HFFc6 (cell line): ENCODE data around the gene AGER. TPM values are rescaled to one million over a fixed set of nuclear protein-coding genes. Genes with fewer than 3 reads are reported as not detected.
"Not testable (repeated sequence)": the region's sequence is repeated elsewhere in the genome, so short reads cannot be mapped to it uniquely, and the experiment has no call there.

Source experiments
- DNase-seq: peaks from one replicate; pipeline ENCODE4 v3.0.0-alpha.2; 2018
- H3K27ac Mint-ChIP-seq: 2 replicates; pipeline ENCODE4 v1.8.0; 2020; ENCODE audit warnings: mild to moderate bottlenecking, mixed read lengths
- H3K27me3 Mint-ChIP-seq: 2 replicates; pipeline ENCODE4 v1.8.0; 2021; ENCODE audit warnings: mild to moderate bottlenecking, moderate library complexity, mixed read lengths; ENCODE audit not compliant: insufficient read depth
- H3K36me3 Mint-ChIP-seq: 2 replicates; pipeline ENCODE4 v1.8.0; 2021; ENCODE audit warnings: low read depth, mixed read lengths
- H3K4me1 Mint-ChIP-seq: 2 replicates; pipeline ENCODE4 v1.8.0; 2020; ENCODE audit warnings: low read depth, mixed read lengths
- H3K4me3 Mint-ChIP-seq: 2 replicates; pipeline ENCODE4 v1.8.0; 2020; ENCODE audit warnings: mild to moderate bottlenecking, moderate library complexity, mixed read lengths
- H3K9me3 Mint-ChIP-seq: 2 replicates; pipeline ENCODE4 v1.8.0; 2020; ENCODE audit warnings: mild to moderate bottlenecking, mixed read lengths
- total RNA-seq, 6 experiments: library from RNA; stranded (reverse); fragmentation: NEBNext Ultra II Directional; extraction: Animal tissue kit (Norgen Biotek cat#: 25700); gene quantifications; 2 replicates in 1 of 6; 3 replicates in 5 of 6; pipeline ENCODE4 v1.2.3, GENCODE V29; 2021
- TF ChIP-seq, protein P1 (sequence below): fragments of 200-600 bp; sonication (generic); IDR thresholded peaks from 2 replicates; pipeline ENCODE4 v1.5.0; 2021; ENCODE audit warnings: antibody characterized with exemption, mild to moderate bottlenecking

Gene AGER
- total RNA-seq, 6 experiments from 2014 or later, result 6.2 to 7.6 (median 6.5) TPM

DNA sequence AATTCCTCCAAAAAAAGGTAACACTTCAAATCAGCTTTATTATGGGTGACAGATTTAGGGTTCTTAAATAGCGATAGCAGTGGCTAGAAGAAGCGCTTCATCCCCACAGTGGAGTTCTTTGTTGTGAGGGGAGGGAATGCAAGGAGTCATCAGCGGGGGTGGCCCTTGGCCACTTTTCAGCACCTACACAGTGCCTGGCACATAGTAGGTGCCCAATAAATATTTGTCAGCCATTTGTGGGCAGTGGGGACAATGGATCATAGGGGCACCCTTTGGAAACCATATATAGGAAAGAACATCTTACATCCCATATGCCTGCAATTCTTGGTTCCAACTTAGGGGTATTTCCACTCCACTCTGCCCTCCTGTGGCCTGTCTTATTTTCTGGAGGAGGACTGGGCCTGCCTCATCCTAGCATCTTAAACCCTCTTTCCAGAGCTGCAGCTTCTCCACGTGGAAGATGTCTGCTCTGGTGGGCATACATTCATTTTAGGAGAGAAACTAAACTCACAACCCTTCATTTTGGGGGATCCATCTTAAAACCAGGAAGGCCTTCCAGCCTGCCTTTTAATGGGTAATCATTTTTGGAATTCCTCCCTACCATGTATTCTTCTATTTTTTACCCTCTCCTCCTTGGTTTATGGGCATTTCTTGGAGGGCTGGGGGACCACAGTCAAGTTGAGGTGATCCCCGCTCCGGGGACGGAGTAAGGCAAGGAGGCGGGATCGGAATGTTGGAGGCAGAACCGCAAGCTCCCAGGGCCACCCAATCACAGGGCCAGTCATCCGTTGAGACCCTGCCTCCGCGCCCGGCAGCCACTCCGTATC, 11.0 kb upstream of the AGER start:
- peak; percentile 68 for DNase-seq
- no peaks in the 10 kb centered on the region; the same call in 1 of the 2 replicates for H3K27me3 Mint-ChIP-seq
- TF ChIP-seq, protein P1, sequence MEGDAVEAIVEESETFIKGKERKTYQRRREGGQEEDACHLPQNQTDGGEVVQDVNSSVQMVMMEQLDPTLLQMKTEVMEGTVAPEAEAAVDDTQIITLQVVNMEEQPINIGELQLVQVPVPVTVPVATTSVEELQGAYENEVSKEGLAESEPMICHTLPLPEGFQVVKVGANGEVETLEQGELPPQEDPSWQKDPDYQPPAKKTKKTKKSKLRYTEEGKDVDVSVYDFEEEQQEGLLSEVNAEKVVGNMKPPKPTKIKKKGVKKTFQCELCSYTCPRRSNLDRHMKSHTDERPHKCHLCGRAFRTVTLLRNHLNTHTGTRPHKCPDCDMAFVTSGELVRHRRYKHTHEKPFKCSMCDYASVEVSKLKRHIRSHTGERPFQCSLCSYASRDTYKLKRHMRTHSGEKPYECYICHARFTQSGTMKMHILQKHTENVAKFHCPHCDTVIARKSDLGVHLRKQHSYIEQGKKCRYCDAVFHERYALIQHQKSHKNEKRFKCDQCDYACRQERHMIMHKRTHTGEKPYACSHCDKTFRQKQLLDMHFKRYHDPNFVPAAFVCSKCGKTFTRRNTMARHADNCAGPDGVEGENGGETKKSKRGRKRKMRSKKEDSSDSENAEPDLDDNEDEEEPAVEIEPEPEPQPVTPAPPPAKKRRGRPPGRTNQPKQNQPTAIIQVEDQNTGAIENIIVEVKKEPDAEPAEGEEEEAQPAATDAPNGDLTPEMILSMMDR, result peak; percentile 72
- peaks cover 42% of the 10 kb centered on the region for H3K4me1 Mint-ChIP-seq
- no peaks in the 10 kb centered on the region for H3K36me3 Mint-ChIP-seq
- H3K9me3 Mint-ChIP-seq, result no peaks in the 10 kb centered on the region
- peak overlapping the region; percentile 96 for H3K27ac Mint-ChIP-seq
- H3K4me3 Mint-ChIP-seq, result peak overlapping the region; percentile 88

DNA sequence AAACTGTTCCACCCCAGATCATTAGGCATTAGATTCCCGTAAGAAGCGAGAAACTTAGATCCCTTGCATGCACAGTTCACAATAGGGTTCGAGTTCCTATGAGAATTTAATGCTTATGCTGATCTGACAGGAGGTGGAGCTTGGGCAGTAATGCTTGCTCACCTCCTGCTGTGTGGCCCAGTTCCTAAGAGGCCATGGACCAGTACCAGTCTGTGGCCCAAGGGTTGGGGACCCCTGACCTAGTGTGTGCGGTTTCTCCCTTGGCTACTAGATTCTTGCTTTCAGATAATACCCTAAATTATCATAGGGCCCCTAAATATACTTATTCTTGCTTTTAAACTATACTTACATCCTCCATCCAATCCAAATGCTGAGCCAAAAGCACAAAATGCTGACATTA, 10.3 kb upstream of the AGER start:
- no peak for DNase-seq
- Mint-ChIP-seq H3K9me3 (no peaks in the 10 kb centered on the region), H3K4me3 (peak overlapping the region; percentile 88; the same call in 1 of the 2 replicates)

GRCh38 chr6:32193096-32193495, 9.0 kb upstream of the AGER start:
- H3K27me3 Mint-ChIP-seq, DNase-seq, H3K36me3 Mint-ChIP-seq, H3K9me3 Mint-ChIP-seq: not testable (repeated sequence)
- Mint-ChIP-seq H3K4me1 (peaks cover 53% of the 10 kb centered on the region), H3K4me3 (peak overlapping the region; percentile 18; the same call in 1 of the 2 replicates), H3K27ac (peak overlapping the region; percentile 86)

More for the DNA sequence above, 10.3 kb upstream of the AGER start:
- Mint-ChIP-seq H3K27ac (peak overlapping the region; percentile 96), H3K4me1 (peaks cover 42% of the 10 kb centered on the region), H3K36me3 (no peaks in the 10 kb centered on the region), H3K27me3 (no peaks in the 10 kb centered on the region; the same call in 1 of the 2 replicates)
- TF ChIP-seq, protein P1, result no peak

DNA sequence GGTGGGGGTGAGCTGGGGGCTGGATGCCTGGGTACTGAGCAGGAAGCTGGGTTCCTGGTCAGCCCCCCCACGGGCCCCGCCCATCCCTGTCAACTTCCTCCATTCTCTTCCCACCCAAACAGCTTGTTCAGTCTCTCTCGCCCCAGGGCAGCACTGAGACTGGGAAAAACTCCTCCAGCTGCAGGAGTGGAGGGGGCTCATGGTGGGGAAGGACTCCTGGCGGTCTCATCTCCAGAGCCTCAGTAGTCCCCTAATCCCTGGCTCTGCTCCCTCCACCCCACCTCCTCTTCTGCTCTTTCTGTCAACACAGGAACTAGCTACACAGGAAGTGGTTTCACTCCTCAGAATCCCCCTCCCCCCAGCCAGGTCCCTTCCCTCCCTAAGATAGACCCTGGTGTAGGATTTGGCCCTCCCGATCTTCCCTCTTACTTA, 8.6 kb upstream of the AGER start, which contains the start of gene GPSM3:
Gene GPSM3 (minus strand): TSS at position 36 of the 432 bp plus-strand sequence. CDS start 130 bp downstream, outside the sequence.
- TF ChIP-seq, protein P1, result no peak
- DNase-seq, result no peak
- Mint-ChIP-seq H3K27me3 (no peaks in the 10 kb centered on the region; the same call in 1 of the 2 replicates), H3K4me3 (peak within 1 kb of the TSS; percentile 18), H3K9me3 (no peaks in the 10 kb centered on the region), H3K27ac (peak within 1 kb of the TSS; percentile 86), H3K4me1 (peaks cover 56% of the 10 kb centered on the region), H3K36me3 (peaks cover 2% of the 10 kb centered on the region)

DNA sequence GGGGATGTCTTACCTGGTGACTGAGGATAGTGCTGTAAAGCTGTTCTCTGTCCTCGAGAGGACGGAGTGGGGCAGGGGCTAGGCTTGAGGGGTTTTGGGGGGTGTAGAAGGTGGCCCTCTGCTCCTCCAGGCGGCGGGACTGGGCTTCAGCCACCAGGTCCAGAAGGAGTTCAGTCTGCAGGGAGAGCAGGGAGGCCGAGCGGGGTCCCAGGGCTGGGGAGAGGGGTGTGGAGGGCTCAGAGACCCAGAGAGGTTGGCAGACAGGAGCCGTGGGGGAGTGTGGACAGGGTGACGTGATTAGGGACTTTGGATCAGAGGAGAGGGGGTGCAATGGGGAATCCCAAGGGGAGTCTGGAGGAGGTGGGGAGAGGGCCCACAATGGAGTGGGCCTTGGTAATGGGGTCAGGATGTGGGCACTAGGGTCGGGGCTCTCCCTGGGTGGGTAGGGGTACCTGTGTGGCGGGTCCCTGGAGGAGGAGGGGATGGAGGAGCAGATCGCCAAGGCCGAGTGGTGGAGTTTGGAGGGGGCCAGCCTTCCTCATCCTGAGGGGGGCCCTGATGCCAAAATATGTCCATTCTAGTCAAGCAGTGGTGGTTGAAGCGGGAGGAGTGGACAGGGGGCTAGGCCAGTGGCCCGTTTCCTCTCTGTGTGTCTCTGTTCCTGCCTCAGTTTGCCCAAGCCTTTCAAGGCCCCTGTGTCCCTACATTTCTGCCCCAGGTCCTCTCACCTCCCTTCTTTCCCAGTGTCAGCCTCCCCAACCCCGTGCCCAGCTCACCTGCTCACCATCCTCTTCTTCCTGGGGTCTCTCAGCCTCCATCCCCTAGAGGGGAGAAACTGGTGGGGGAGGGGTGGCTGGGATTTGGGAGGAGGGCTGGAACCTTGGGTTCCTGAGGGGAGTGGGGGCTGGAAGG, 7.9 kb upstream of the AGER start:
- DNase-seq, result no peak
- no peaks in the 10 kb centered on the region for H3K9me3 Mint-ChIP-seq
- TF ChIP-seq, protein P1, result no peak
- H3K4me1 Mint-ChIP-seq, result peaks cover 61% of the 10 kb centered on the region
- H3K36me3 Mint-ChIP-seq, result peaks cover 6% of the 10 kb centered on the region
- peak overlapping the region; percentile 18; the same call in 1 of the 2 replicates for H3K4me3 Mint-ChIP-seq
- no peaks in the 10 kb centered on the region; the same call in 1 of the 2 replicates for H3K27me3 Mint-ChIP-seq
- peak overlapping the region; percentile 86 for H3K27ac Mint-ChIP-seq
